Spleen (tissue), 11 donors: Measurements from ENCODE around the gene PDAP1. TPM values are rescaled to one million over a fixed set of nuclear protein-coding genes. Genes with fewer than 3 reads are reported as not detected.
A peak's percentile ranks its signal among the peaks of the same experiment; 100 is the strongest.

Experiments
- DNase-seq: peaks from one replicate; pipeline ENCODE4 v3.0.0-alpha.2; 2020
- H3K27ac ChIP-seq, 8 donors: fragments of 200-600 bp; sonication (generic) in 7 of 8; 1 replicate in 4 of 8; 2 replicates in 4 of 8; pipeline versions ENCODE4 v1.5.0 to v1.8.0; 2016 to 2021; ENCODE audit warnings: inconsistent platforms in 4 of 8, mild to moderate bottlenecking in 4 of 8, moderate library complexity in 1 of 8
- H3K27me3 ChIP-seq, 7 donors: fragments of 200-600 bp; sonication (generic) in 6 of 7; replicated peaks in 1 of 7; 1 replicate in 4 of 7; 2 replicates in 3 of 7; pipeline versions ENCODE4 v1.5.0 to v1.8.0; 2016 to 2021; ENCODE audit warnings: inconsistent platforms in 3 of 7, mild to moderate bottlenecking in 1 of 7
- H3K36me3 ChIP-seq, 6 donors: fragments of 200-600 bp; sonication (generic) in 5 of 6; 1 replicate in 4 of 6; 2 replicates in 2 of 6; pipeline versions ENCODE4 v1.5.0 to v1.8.0; 2016 to 2021; ENCODE audit warnings: inconsistent platforms in 2 of 6
- H3K4me1 ChIP-seq, 6 donors: fragments of 200-600 bp; sonication (generic) in 5 of 6; 1 replicate in 3 of 6; 2 replicates in 3 of 6; pipeline versions ENCODE4 v1.5.0 to v1.8.0; 2016 to 2021; ENCODE audit warnings: inconsistent platforms in 3 of 6
- H3K4me3 ChIP-seq, 8 donors: fragments of 200-600 bp; sonication (generic) in 7 of 8; 1 replicate in 4 of 8; 2 replicates in 4 of 8; pipeline versions ENCODE4 v1.5.0 to v1.8.0; 2016 to 2021; ENCODE audit warnings: inconsistent platforms in 4 of 8, mild to moderate bottlenecking in 4 of 8, moderate library complexity in 2 of 8
- H3K9me3 ChIP-seq, 8 donors: fragments of 200-600 bp; sonication (generic) in 7 of 8; 1 replicate in 4 of 8; 2 replicates in 4 of 8; pipeline versions ENCODE4 v1.5.0 to v1.8.0; 2016 to 2021; ENCODE audit warnings: inconsistent platforms in 4 of 8
- POLR2A ChIP-seq, 3 donors: fragments of 450-650 bp; IDR thresholded peaks; one replicate each; pipeline ENCODE4 v1.5.1; 2017; ENCODE audit warnings: antibody characterized with exemption in 3 of 3, mild to moderate bottlenecking in 1 of 3
- POLR2AphosphoS5 ChIP-seq, 3 donors: sonication (generic); formaldehyde crosslinking; IDR thresholded peaks; one replicate each; pipeline ENCODE4 v1.5.1; 2017; ENCODE audit warnings: antibody characterized with exemption in 3 of 3
- WGBS, 5 donors: extraction: QIAGEN DNeasy Blood & Tissue Kit in 3 of 5; methylation state at CpG; one replicate each; pipeline versions ENCODE4 v1.1.5 to v1.1.7; 2013 to 2018; 5-methylcytosine and 5-hydroxymethylcytosine counted together
- intact Hi-C: fragments of 100-400 bp; cut with DNase I; formaldehyde crosslinking; loops from one replicate; pipeline ENCODE4 v1.15.0; 2023; ENCODE audit warnings: low total_unique reads
- polyA plus RNA-seq, 3 donors: library from polyadenylated mRNA; stranded (reverse); fragments of 200-250 nt; gene quantifications; one replicate each; pipeline ENCODE4 v1.2.1, GENCODE V29; 2013
- total RNA-seq, 7 donors: library from RNA; depleted of rRNA in 3 of 7; stranded (reverse); fragments of >200 nt in 3 of 7; fragmentation: NEBNext Ultra II Directional in 4 of 7; extraction: Animal tissue kit (Norgen Biotek cat#: 25700) in 4 of 7; gene quantifications; one replicate each; pipeline versions ENCODE4 v1.1.0 to v1.2.1, GENCODE V29; 2016 to 2021
- TF ChIP-seq, protein P1 (sequence below), 11 experiments: fragments of 200-600 bp in 7 of 11; fragments of 450-650 bp in 4 of 11; sonication (generic) in 4 of 11; IDR thresholded peaks in 8 of 11; conservative IDR thresholded peaks in 3 of 11; 1 replicate in 7 of 11; 2 replicates in 4 of 11; pipeline versions ENCODE4 v1.4.0 to v1.8.0; 2016 to 2021; ENCODE audit warnings: antibody characterized with exemption in 11 of 11, inconsistent platforms in 4 of 11, mild to moderate bottlenecking in 1 of 11
- donor health status: healthy with polysubstance abuse.
- donor health status: DM: no; HTN: no; CAD: no; lungs with moderate emphysema.
- donor health status: DM: no; HTN: no; CAD: no.
- donor health status: Bipolar disorder and iron deficiency.
- donor health status: healthy.
- donor health status: DM: no; HTN: no; CAD: no.
- donor health status: DM: yes; HTN: yes; CAD: no.

Gene PDAP1
- total and polyA plus RNA-seq, 10 donors = 28.1 to 117 (median 54.8) TPM

DNA sequence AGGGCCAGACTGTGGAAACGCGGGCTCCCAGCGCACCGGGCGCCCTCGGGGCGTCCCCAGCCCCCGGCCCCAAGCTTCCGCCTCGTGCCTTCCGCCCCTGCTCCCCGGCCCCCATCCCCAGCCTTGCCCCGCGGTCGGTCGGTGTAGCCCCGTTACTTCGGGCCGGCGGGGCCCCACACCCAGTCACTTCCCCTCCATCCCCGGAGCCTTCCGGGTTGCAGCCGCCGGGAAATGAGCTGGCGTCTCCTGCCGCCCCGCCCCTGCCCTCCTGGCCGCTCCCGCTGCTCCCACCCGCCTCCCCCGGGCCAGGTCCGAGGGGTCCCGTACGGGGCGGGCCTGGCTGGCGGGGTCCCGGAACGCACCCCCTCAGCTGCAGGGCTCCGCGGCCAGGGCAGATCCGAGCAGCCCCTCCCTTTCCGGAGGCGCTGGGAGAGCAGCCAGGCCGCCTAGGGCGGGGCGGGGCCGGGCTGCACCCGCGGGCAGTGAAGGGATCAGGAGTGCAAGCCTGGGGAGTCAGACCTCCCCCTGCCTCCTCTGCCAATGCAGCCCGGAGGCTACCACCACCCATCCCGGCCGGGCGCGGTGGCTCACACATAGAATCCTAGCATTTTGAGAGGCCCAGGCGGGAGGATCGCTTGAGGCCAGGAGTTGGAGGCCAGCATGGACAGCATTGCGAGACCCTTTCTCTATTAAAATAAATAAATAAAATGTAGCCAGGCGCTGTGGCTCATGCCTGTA lies 33.2 kb downstream of the PDAP1 start:
- Histone ChIP-seq H3K27ac (peak overlapping the region; percentile 89 to 99 (median 94)), H3K4me3 (peak overlapping the region; percentile 88 to 100 (median 96)), H3K4me1 (peaks cover 39 to 74% (median 63%) of the 10 kb centered on the region in 6 donors), H3K27me3 (no peaks in the 10 kb centered on the region), H3K9me3 (no peaks in the 10 kb centered on the region), H3K36me3 (peaks cover 0 to 30% (median 16%) of the 10 kb centered on the region in 6 donors)
- intact Hi-C loops = no loop called here
- TF ChIP-seq POLR2A (IDR thresholded peaks at IDR 0.05) = peak in 1 of 3 donors; percentile 2
- TF ChIP-seq POLR2AphosphoS5 (IDR thresholded peaks at IDR 0.05) = peak; percentile 84 to 93 (median 86)
- TF ChIP-seq, protein P1, sequence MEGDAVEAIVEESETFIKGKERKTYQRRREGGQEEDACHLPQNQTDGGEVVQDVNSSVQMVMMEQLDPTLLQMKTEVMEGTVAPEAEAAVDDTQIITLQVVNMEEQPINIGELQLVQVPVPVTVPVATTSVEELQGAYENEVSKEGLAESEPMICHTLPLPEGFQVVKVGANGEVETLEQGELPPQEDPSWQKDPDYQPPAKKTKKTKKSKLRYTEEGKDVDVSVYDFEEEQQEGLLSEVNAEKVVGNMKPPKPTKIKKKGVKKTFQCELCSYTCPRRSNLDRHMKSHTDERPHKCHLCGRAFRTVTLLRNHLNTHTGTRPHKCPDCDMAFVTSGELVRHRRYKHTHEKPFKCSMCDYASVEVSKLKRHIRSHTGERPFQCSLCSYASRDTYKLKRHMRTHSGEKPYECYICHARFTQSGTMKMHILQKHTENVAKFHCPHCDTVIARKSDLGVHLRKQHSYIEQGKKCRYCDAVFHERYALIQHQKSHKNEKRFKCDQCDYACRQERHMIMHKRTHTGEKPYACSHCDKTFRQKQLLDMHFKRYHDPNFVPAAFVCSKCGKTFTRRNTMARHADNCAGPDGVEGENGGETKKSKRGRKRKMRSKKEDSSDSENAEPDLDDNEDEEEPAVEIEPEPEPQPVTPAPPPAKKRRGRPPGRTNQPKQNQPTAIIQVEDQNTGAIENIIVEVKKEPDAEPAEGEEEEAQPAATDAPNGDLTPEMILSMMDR (IDR thresholded peaks at IDR 0.05 in 8 of 11, conservative IDR thresholded peaks at IDR 0.05 in 3 of 11) = no peak
- 4 to 17% (median 9%) methylated on average over 10 to 58 of the region's 58 CpGs for whole genome bisulfite sequencing, 5 donors
- peak; percentile 96 for DNase-seq

DNA sequence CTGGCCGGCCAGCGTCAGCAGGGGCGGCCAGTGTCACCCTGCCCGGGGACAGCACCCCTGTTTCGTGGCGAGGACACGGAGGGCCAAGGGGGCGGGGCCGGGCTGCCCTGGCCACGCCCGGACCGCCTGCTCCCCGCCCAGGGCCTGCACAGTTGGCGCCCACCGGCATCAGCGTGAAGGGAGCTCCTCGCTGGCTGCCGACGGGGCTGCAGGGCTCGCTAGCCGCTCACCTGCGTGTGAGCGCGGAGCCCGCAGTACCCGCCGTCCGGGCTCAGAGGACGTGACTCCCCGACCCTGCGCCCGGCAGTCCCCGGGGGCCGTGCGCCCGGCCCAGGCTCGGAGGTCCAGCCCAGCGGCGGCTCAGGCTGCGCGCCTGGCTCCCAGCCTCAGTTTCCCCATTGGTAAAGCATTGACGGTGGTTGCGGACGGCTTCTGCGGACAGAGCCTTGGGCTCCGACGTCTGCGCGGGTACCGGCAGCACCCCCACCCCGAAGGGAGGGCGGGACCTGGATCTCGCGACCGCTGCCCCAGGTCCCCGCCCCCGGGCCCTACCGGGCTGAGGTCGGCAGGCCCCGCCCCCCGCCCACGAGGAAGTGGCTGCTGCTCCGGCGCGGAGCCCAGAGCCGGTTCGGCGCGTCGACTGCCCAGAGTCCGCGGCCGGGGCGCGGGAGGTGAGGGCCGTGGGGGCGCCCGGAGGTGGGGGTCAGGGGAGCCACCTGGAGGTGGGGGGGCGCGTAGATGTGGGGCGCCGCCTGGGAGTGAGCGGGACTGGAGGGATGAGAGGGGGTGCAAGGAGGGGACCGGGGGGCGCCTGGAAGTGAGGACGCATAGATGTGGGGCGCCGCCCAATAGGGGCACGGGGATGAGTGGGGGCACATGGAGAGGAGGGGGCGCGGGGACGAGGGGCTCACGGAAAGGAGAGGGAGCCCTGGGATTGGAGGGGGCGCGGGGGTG lies 34.0 kb downstream of the PDAP1 start, which contains the start of gene ARPC1B:
TSS of gene ARPC1B (plus strand) at position 620 of the 954 bp plus-strand sequence. CDS start 10,985 bp downstream, outside the sequence.
- Histone ChIP-seq H3K9me3 (no peaks in the 10 kb centered on the region), H3K27me3 (no peaks in the 10 kb centered on the region), H3K27ac (peak within 1 kb of the TSS; percentile 89 to 99 (median 94)), H3K36me3 (peaks cover 0 to 34% (median 16%) of the 10 kb centered on the region in 6 donors), H3K4me1 (peaks cover 30 to 65% (median 55%) of the 10 kb centered on the region in 6 donors), H3K4me3 (peak within 1 kb of the TSS; percentile 88 to 100 (median 96))
- peak; percentile 93 to 98 (median 94) for TF ChIP-seq POLR2AphosphoS5 (IDR thresholded peaks at IDR 0.05)
- TF ChIP-seq POLR2A (IDR thresholded peaks at IDR 0.05) = peak in 2 of 3 donors; percentile 64 to 66
- TF ChIP-seq, protein P1 (IDR thresholded peaks at IDR 0.05 in 8 of 11, conservative IDR thresholded peaks at IDR 0.05 in 3 of 11) = no peak
- peak; percentile 98 for DNase-seq
- intact Hi-C loops = loop anchor here (5.0 kb wide), 1 partner anchor 33 kb away; the partner anchor contains the start of genes BUD31 and PDAP1
- WGBS, 5 donors = 1 to 2% (median 1%) methylated on average over 32 to 94 of the region's 95 CpGs

DNA sequence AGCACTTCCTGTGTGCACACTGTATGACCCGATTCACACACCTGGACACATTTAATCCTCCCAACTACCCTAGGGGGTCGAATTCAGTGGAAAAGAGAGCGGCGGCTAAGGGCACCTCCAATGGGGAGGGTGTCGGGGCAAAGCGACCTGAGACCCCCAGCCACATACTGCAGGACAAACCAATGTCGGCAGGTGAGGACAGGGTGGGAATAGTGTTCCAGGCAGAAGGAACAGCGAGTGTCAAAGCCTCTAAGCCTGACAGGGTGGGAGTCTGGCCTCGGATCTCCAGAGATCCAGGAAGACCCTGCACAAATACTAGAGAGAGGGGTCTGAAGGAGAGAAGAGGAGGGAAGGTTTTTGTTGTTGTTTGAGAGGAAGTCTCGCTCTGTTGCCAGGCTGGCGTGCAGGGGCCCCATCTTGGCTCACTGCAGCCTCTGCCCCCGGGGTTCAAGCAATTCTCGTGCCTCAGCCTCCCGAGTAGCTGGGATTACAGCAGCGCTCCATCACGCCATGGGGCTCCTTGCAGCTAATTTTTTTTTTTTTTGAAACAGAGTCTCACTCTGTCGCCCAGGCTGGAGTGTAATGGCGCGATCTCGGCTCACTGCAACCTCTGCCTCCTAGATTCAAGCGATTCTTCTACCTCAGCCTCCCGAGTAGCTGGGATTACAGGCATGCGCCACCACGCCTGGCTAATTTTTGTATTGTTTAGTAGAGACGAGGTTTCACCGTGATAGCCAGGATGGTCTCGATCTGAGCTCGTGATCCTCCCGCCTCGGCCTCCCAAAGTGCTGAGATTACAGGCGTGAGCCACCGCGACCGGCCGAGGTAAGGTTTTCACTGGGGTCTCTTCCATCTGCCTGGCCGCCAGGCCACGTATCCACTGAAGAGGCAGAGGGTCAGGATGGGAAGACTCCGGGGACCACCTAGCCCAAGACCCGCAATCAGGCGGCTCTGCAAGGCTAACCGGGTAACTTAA lies 35.0 kb downstream of the PDAP1 start:
- WGBS, 5 donors = 84 to 88% (median 84%) methylated on average over 40 to 41 of the region's 41 CpGs
- no peak for TF ChIP-seq POLR2AphosphoS5 (IDR thresholded peaks at IDR 0.05)
- TF ChIP-seq, protein P1 (IDR thresholded peaks at IDR 0.05 in 8 of 11, conservative IDR thresholded peaks at IDR 0.05 in 3 of 11) = no peak
- TF ChIP-seq POLR2A (IDR thresholded peaks at IDR 0.05) = no peak
- peak overlapping the region; percentile 88 to 100 (median 96) for H3K4me3 ChIP-seq
- peaks cover 0 to 38% (median 15%) of the 10 kb centered on the region in 6 donors for H3K36me3 ChIP-seq
- no peaks in the 10 kb centered on the region for H3K27me3 ChIP-seq
- H3K9me3 ChIP-seq = no peaks in the 10 kb centered on the region
- H3K27ac ChIP-seq = peak overlapping the region; percentile 89 to 99 (median 94)
- H3K4me1 ChIP-seq = peaks cover 20 to 55% (median 45%) of the 10 kb centered on the region in 6 donors
- peak; percentile 73 for DNase-seq
- intact Hi-C loops = loop anchor here (5.0 kb wide), 1 partner anchor 34 kb away; the partner anchor contains the start of genes BUD31 and PDAP1
